GM13976 (cell line): ENCODE results near the gene FPR3.

ENCODE experiments used
- DNase-seq: peaks from one replicate; pipeline ENCODE4 v3.0.0; 2012; ENCODE audit warnings: low spot score
- CTCF ChIP-seq: IDR thresholded peaks from 2 replicates; pipeline ENCODE4 v1.5.1; 2012; ENCODE audit warnings: borderline replicate concordance, mild to moderate bottlenecking; ENCODE audit not compliant: insufficient read depth; ENCODE audit errors: extremely low read depth, missing control alignments, control extremely low read depth
- in situ Hi-C: fragments of 300-500 bp; cut with MboI; formaldehyde crosslinking; loops from one replicate; pipeline ENCODE4 v1.12.0; 2022; ENCODE audit warnings: low sequenced_read_pairs, mixed read lengths, inconsistent platforms; ENCODE audit not compliant: unreplicated experiment

FPR3 gene

GRCh38 chr19:51781999-51782398 is 13.0 kb upstream of the FPR3 start:
- TF ChIP-seq CTCF = no peak
- no peak for DNase-seq
- in situ Hi-C loops = no loop called here

- DNase-seq = no peak
- in situ Hi-C loops = no loop called here
- TF ChIP-seq CTCF = no peak
These were observed 11.6 kb upstream of the FPR3 start for GRCh38 chr19:51783372-51783771.

- in situ Hi-C loops = no loop called here
- no peak for DNase-seq
- no peak for TF ChIP-seq CTCF
These were observed 10.7 kb upstream of the FPR3 start for GRCh38 chr19:51784109-51784785.

- no peak for TF ChIP-seq CTCF
- in situ Hi-C loops = no loop called here
- DNase-seq = no peak
These were observed 9.9 kb upstream of the FPR3 start for GRCh38 chr19:51784922-51785690.

- in situ Hi-C loops = no loop called here
These were observed 8.1 kb upstream of the FPR3 start for GRCh38 chr19:51786646-51787494.

More at GRCh38 chr19:51786646-51787494, 8.1 kb upstream of the FPR3 start:
- TF ChIP-seq CTCF = no peak
- DNase-seq = no peak
